Measurements from ENCODE around the gene ASRGL1. TPM values are rescaled to one million over a fixed set of nuclear protein-coding genes. Genes with fewer than 3 reads are reported as not detected.

ASRGL1 gene
- total and polyA plus RNA-seq, 4 donors, result 3.7 to 15.2 (median 8.1) TPM

GRCh38 chr11:62344210-62344609 lies 7.0 kb downstream of the ASRGL1 start:
- no peak overlapping the region for H3K4me3 ChIP-seq (ENCODE audit: low read depth in 1 of 3, low read length in 3 of 3)
- 86% methylated on average over 1 of the region's 1 CpG for WGBS

GRCh38 chr11:62345861-62346260 lies 8.6 kb downstream of the ASRGL1 start:
- H3K9me3 ChIP-seq (ENCODE audit: control insufficient read depth in 4 of 4, low read length in 3 of 4), result no peaks in the 10 kb centered on the region
- no peak overlapping the region for H3K27ac ChIP-seq (ENCODE audit: low read depth in 1 of 2, low read length in 2 of 2)
- no peaks in the 10 kb centered on the region for H3K4me1 ChIP-seq (ENCODE audit: control insufficient read depth in 4 of 4, insufficient read depth in 4 of 4, low read length in 3 of 4)
- WGBS, result 85% methylated on average over 6 of the region's 6 CpGs
- no peak overlapping the region for H3K4me3 ChIP-seq (ENCODE audit: low read depth in 1 of 3, low read length in 3 of 3)
- no peak for TF ChIP-seq EGR1 (IDR thresholded peaks at IDR 0.05; ENCODE audit: low read depth in 2 of 2)
- TF ChIP-seq HNF4A (conservative IDR thresholded peaks at IDR 0.05), result no peak
- no peak for TF ChIP-seq ZBTB33 (IDR thresholded peaks at IDR 0.05)
- TF ChIP-seq ATF3 (IDR thresholded peaks at IDR 0.05), result no peak
- no peak for TF ChIP-seq RXRA (IDR thresholded peaks at IDR 0.05)
- TF ChIP-seq MAX (IDR thresholded peaks at IDR 0.05), result no peak
- no peak for TF ChIP-seq REST (IDR thresholded peaks at IDR 0.05)
- DNase-seq (ENCODE audit: low spot score), result no peak
- H3K9ac ChIP-seq (ENCODE audit: low read depth in 1 of 2, low read length in 2 of 2), result no peak overlapping the region
- H3K27me3 ChIP-seq (ENCODE audit: control insufficient read depth in 4 of 4, insufficient read depth in 4 of 4, low read length in 3 of 4), result no peaks in the 10 kb centered on the region
- no peaks in the 10 kb centered on the region for H3K36me3 ChIP-seq (ENCODE audit: control insufficient read depth in 4 of 4, insufficient read depth in 3 of 4, low read depth in 1 of 4, low read length in 3 of 4)

More at GRCh38 chr11:62344210-62344609, 7.0 kb downstream of the ASRGL1 start:
- H3K27ac ChIP-seq (ENCODE audit: low read depth in 1 of 2, low read length in 2 of 2), result no peak overlapping the region
- no peak overlapping the region for H3K9ac ChIP-seq (ENCODE audit: low read depth in 1 of 2, low read length in 2 of 2)
- no peak for DNase-seq (ENCODE audit: low spot score)
- TF ChIP-seq EGR1 (IDR thresholded peaks at IDR 0.05; ENCODE audit: low read depth in 2 of 2) (no peak), SP1 (IDR thresholded peaks at IDR 0.05) (no peak), RXRA (IDR thresholded peaks at IDR 0.05) (no peak), FOXA1 (IDR thresholded peaks at IDR 0.05) (no peak), MAX (IDR thresholded peaks at IDR 0.05) (no peak), RAD21 (IDR thresholded peaks at IDR 0.05) (no peak), ZBTB33 (IDR thresholded peaks at IDR 0.05) (no peak), TAF1 (conservative IDR thresholded peaks at IDR 0.05) (no peak), GABPA (IDR thresholded peaks at IDR 0.05 in 1 of 2, conservative IDR thresholded peaks at IDR 0.05 in 1 of 2) (no peak), NR2F2 (IDR thresholded peaks at IDR 0.05) (no peak), CTCF (IDR thresholded peaks at IDR 0.05; ENCODE audit: low read depth, low read length, missing input control) (no peak), YY1 (IDR thresholded peaks at IDR 0.05) (no peak), HNF4A (conservative IDR thresholded peaks at IDR 0.05) (no peak)
- H3K36me3 ChIP-seq (ENCODE audit: control insufficient read depth in 4 of 4, insufficient read depth in 3 of 4, low read depth in 1 of 4, low read length in 3 of 4), result no peaks in the 10 kb centered on the region
- peaks cover 0 to 15% (median 4%) of the 10 kb centered on the region in 4 donors for H3K4me1 ChIP-seq (ENCODE audit: control insufficient read depth in 4 of 4, insufficient read depth in 4 of 4, low read length in 3 of 4)
- no peaks in the 10 kb centered on the region for H3K27me3 ChIP-seq (ENCODE audit: control insufficient read depth in 4 of 4, insufficient read depth in 4 of 4, low read length in 3 of 4)
- H3K9me3 ChIP-seq (ENCODE audit: control insufficient read depth in 4 of 4, low read length in 3 of 4), result no peaks in the 10 kb centered on the region
